ENCODE data around the gene PERM1.
"Not testable (repeated sequence)": the region's sequence is repeated elsewhere in the genome, so short reads cannot be mapped to it uniquely, and the experiment has no call there.

DNA sequence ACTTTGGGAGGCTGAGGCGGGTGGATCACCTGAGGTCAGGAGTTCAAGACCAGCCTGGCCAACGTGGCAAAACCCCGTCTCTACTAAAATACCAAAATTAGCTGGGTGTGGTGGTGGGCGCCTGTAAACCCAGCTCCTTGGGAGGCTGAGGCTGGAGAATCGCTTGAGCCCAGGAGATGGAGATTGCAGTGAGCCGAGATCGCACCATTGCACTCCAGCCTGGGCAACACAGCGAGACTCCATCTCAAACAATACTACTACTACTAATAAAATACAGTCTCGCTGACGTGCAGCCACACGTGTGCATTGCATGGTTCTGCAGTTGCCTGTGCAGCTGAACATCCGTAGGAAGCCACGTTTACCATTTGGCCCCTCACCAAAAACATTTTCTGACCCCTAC lies 35.1 kb downstream of the PERM1 start:
- TF ChIP-seq, protein P1, sequence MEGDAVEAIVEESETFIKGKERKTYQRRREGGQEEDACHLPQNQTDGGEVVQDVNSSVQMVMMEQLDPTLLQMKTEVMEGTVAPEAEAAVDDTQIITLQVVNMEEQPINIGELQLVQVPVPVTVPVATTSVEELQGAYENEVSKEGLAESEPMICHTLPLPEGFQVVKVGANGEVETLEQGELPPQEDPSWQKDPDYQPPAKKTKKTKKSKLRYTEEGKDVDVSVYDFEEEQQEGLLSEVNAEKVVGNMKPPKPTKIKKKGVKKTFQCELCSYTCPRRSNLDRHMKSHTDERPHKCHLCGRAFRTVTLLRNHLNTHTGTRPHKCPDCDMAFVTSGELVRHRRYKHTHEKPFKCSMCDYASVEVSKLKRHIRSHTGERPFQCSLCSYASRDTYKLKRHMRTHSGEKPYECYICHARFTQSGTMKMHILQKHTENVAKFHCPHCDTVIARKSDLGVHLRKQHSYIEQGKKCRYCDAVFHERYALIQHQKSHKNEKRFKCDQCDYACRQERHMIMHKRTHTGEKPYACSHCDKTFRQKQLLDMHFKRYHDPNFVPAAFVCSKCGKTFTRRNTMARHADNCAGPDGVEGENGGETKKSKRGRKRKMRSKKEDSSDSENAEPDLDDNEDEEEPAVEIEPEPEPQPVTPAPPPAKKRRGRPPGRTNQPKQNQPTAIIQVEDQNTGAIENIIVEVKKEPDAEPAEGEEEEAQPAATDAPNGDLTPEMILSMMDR (conservative IDR thresholded peaks at IDR 0.05; ENCODE audit: low read depth, low read length): not testable (repeated sequence)
- TF ChIP-seq EZH2 (IDR thresholded peaks at IDR 0.05; ENCODE audit: low read length, unreplicated experiment); EZH2phosphoT487 (IDR thresholded peaks at IDR 0.05; ENCODE audit: borderline replicate concordance, low read length): not testable (repeated sequence)
